Prostate gland (tissue), 2 donors: ENCODE measurements around the gene PARP16.

Experiments
- POLR2A ChIP-seq: fragments of 450-650 bp; IDR thresholded peaks from one replicate; pipeline ENCODE4 v1.6.1; 2016; ENCODE audit warnings: antibody characterized with exemption, mild to moderate bottlenecking
- POLR2AphosphoS5 ChIP-seq: sonication (generic); formaldehyde crosslinking; IDR thresholded peaks from one replicate; pipeline ENCODE4 v1.6.1; 2017; ENCODE audit warnings: antibody characterized with exemption
- TF ChIP-seq, protein P1 (sequence below), 4 experiments: fragments of 200-600 bp in 2 of 4; fragments of 450-650 bp in 2 of 4; sonication (generic) in 2 of 4; IDR thresholded peaks; 1 replicate in 3 of 4; 2 replicates in 1 of 4; pipeline ENCODE4 v1.5.1; 2016 to 2019; ENCODE audit warnings: antibody characterized with exemption in 4 of 4, mild to moderate bottlenecking in 2 of 4, moderate library complexity in 2 of 4

DNA sequence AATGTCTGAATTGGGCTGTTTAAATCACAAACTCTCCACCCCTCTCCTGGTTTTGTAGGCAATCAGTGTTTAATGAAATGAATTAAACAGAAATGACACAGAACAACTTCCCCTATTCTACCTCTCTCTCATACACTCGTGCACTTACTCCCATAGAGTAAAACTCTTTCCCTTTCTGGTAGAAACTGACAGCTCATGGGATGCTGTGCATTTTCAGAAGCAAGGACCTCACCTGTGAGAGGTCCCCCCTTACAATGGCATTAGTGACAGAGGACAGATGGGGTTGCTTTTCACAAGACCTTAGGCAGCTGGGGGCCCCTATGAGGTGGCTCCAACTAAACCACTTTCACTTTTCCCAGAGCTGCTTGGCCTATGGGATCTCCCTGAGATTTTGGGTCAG, 31.9 kb downstream of the PARP16 start:
- TF ChIP-seq, protein P1, sequence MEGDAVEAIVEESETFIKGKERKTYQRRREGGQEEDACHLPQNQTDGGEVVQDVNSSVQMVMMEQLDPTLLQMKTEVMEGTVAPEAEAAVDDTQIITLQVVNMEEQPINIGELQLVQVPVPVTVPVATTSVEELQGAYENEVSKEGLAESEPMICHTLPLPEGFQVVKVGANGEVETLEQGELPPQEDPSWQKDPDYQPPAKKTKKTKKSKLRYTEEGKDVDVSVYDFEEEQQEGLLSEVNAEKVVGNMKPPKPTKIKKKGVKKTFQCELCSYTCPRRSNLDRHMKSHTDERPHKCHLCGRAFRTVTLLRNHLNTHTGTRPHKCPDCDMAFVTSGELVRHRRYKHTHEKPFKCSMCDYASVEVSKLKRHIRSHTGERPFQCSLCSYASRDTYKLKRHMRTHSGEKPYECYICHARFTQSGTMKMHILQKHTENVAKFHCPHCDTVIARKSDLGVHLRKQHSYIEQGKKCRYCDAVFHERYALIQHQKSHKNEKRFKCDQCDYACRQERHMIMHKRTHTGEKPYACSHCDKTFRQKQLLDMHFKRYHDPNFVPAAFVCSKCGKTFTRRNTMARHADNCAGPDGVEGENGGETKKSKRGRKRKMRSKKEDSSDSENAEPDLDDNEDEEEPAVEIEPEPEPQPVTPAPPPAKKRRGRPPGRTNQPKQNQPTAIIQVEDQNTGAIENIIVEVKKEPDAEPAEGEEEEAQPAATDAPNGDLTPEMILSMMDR (IDR thresholded peaks at IDR 0.05): no peak
- TF ChIP-seq POLR2AphosphoS5: no peak
- TF ChIP-seq POLR2A: no peak
